HepG2 (cell line): ENCODE data around the gene EXTL2.

Source experiments
- CEBPB ChIP-seq: IDR thresholded peaks from 2 replicates; pipeline ENCODE4 v1.6.1; 2011; ENCODE audit warnings: low read depth, low read length, improper control_type of control experiment, borderline replicate concordance
- CTCF ChIP-seq: sonication (generic); formaldehyde crosslinking; IDR thresholded peaks from 2 replicates; pipeline ENCODE4 v1.5.0; 2020; ENCODE audit warnings: mild to moderate bottlenecking, missing genetic modification reagents, moderate library complexity
- FOXA1 ChIP-seq, 2 experiments: fragments of 450-650 bp in 1 of 2; sonication (generic) in 1 of 2; formaldehyde crosslinking in 1 of 2; IDR thresholded peaks; 2 replicates each; pipeline versions ENCODE4 v1.4.0 to v1.6.1; 2016 to 2020; ENCODE audit warnings: missing genetic modification reagents in 1 of 2
- MIER2 ChIP-seq: IDR thresholded peaks from 2 replicates; pipeline ENCODE4 v1.6.1; 2016; ENCODE audit warnings: missing biosample characterization, missing genetic modification reagents
- PTBP1 ChIP-seq: fragments of 200-400 bp; formaldehyde crosslinking; IDR thresholded peaks from 2 replicates; pipeline ENCODE4 v1.6.1; 2018; ENCODE audit warnings: low read length, low read depth; ENCODE audit not compliant: poor library complexity, severe bottlenecking
- TCF7L2 ChIP-seq: IDR thresholded peaks from 2 replicates; pipeline ENCODE4 v1.6.1; 2011; ENCODE audit warnings: mild to moderate bottlenecking, low read depth, low read length, moderate library complexity
- THAP9 ChIP-seq: sonication (generic); formaldehyde crosslinking; IDR thresholded peaks from 2 replicates; pipeline ENCODE4; 2020; ENCODE audit warnings: missing genetic modification reagents, mild to moderate bottlenecking, borderline replicate concordance

DNA sequence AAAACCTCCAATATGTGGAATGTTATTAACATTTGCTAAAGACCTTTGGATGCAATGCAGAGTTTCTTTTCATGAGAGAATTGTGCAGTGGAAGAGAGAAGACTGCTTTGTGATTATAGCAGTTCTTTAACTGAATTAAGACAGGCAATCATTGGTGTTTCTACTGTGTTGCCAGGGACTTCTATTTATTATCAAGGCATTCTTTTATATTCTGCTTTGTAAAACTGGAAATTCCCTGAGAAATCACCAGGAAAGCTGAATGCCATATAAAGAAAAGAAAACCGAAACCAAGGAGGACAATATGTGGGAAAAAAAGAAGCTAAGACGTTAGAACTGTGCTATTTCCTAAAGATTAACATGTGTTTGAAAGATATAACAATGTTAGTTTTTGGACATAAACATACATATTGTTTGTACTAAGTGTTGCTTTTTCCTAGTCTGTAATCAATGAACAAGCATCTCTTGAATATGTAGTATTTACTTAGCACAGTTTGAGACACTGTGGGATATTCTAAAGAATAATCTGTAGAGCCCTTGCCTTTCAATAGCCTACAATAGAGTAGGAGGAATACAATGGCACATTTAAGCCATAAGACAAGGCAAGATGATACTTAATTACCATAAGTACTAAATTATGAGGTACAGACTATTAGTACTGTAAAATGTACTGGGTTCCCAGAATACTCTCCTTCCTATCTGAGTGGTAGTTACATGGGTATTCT, 47.1 kb downstream of the EXTL2 start:
- no peak for TF ChIP-seq FOXA1 (IDR thresholded peaks at IDR 0.05)
- TF ChIP-seq FOXA1 (CRISPR knock-in tag; IDR thresholded peaks at IDR 0.05) = no peak
- no peak for TF ChIP-seq CEBPB
- TF ChIP-seq THAP9 (CRISPR knock-in tag) = no peak
- TF ChIP-seq PTBP1 = no peak
- no peak for TF ChIP-seq CTCF
- no peak for TF ChIP-seq TCF7L2
- no peak for TF ChIP-seq MIER2 (CRISPR knock-in tag)
